GM18520 (cell line): ENCODE results near the gene SRSF1.
A peak's percentile ranks its signal among the peaks of the same experiment; 100 is the strongest.
"Not testable (repeated sequence)": the region's sequence is repeated elsewhere in the genome, so short reads cannot be mapped to it uniquely, and the experiment has no call there.

ENCODE experiments used
- ATAC-seq: cut with Tn5 transposase; IDR thresholded peaks from one replicate; pipeline ENCODE4 v1.9.1; 2021; ENCODE audit not compliant: unreplicated experiment

SRSF1 gene

GRCh38 chr17:57993471-57994365, 13.3 kb downstream of the SRSF1 start:
- ATAC-seq = no peak

DNA sequence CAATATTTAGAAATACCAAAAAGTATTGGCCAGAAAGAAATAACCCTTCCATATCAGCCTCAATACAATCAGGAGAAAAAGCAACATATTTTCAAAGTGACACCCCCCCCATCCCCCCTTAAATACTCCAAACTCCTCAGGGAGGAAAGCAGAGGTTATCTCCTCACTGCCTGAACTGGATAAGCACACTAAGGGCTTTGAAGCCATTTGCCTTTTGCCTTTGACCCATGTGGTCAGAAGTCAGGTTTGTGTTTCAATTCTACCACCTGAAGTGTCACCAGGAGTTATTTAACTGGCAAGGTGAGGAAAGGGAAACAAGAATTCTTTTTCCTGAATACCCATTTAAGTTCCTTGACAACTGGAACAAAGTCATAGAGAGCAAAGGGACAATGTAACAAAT, 15.5 kb downstream of the SRSF1 start:
- ATAC-seq = no peak

GRCh38 chr17:57990037-57990436, 17.0 kb downstream of the SRSF1 start:
- ATAC-seq = no peak

- peak; percentile 44 for ATAC-seq
These were observed 18.5 kb downstream of the SRSF1 start for GRCh38 chr17:57988301-57989250.

DNA sequence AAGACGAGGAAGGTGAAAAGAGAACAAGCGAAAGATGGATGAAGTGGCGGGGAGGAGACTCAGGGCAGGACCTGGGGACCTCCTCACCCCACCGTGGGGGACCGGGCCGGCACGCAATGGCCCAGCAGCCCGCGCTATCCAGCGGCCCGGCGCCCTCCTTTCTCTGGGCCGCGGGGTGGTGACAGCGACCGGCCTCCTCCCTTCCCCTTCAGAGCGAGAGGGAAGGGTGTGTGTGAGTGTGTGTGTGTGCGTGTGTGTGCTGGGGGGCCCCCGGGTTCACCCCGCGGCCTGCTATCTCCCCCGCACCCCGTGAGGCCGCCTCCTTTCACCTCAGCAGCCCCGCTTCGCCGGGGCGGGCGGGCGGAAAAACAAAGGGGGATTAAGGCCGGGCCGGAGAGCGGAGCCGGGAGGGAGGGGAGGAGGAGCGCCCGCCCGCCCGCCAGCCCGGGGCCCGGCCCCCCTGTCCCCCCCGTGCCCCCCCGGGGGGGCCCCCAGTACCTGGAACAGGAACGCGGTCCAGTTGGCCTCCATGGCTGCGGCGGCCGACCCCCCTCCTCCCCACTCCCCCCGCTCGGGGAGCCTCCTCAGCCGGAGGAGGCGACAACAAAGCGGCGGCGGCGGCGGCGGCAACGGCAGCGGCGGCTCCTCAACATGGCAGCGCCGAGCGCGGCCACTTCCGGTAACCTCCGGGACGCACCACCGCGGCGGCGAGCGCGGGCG, 19.3 kb downstream of the SRSF1 start, which contains the start of gene VEZF1:
VEZF1 (minus strand) TSS at position 674 of the 720 bp plus-strand sequence; CDS start at position 531, 143 bp downstream.
- ATAC-seq = peak; percentile 41

- ATAC-seq = no peak
These were observed 20.0 kb downstream of the SRSF1 start for GRCh38 chr17:57986841-57987580.

DNA sequence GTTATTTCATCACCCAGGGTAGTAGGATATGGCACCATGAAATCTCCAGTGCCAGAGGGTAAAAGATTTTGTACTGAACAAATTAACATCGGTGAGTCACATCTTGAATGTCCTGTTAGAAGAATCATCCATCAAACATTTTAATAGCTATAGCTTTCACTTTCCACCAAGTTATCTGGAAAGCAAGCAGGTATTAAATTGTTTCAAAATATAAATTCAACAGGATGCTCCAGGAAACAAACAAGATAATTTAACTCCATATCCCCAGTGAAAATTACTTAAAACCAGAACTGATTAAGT, 21.4 kb downstream of the SRSF1 start:
- ATAC-seq = no peak

- ATAC-seq = no peak
These were observed 21.9 kb downstream of the SRSF1 start for GRCh38 chr17:57984936-57985674.

DNA sequence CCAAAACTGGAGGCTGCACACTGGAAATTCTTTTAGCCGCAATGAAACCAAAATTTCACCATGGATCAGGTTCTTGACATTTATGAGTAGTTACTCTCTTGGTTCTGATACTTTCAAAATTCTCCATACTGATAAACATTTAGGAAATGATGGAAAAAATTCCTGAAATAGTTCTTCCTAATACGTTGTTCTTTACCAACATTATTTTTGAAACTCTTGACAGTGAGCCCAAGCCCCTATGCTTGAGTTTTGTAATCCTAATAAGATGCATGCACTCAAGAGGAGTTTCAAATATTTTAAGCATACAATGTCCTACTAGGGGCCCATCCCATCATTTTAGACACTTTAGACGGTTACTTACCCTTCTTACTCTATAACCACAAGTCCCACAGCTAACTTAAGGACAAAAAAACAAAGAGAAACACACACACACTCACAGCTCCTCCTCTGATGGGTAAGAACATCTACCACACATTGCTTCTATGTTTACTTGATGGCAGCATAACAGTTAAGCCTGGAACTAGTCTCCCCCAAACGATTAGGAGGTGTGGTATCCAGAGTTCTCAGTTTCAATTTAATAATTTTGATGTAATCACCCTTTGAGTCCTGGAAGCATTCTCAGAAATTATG, 22.7 kb downstream of the SRSF1 start:
- ATAC-seq = no peak

- no peak for ATAC-seq
These were observed 23.6 kb downstream of the SRSF1 start for GRCh38 chr17:57983446-57983845.

DNA sequence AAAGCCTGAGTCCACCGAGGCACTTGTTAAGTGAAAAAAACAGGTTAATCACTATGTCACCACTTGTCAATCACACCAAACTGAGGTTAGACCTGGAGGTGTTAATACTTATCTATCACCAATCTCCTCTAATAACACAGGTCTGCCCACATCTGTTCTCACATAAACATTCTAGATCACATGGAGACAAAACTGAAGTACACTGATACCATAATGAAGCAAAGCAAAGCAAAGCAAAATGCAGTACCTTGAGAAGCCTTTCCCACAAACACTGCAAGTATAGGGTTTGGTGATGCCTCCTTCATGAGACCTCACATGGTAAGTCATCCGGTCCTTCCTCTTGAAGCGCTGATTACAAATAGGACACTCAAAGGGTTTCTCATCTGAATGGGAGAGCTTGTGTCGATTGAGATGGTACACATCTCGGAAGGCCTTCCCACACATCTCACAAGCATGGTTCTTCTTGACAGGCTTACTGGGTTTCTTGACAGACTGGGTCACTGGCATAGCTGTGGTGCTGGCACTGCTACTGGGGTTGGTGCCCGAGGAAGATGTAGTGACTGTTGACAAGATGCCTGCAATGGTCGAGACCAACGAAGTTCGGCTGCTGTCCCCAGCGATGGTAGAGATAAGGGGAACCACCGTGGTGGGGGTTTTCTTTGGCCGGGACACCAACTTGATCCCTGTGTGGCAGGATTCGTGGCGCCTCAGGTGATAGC, 24.4 kb downstream of the SRSF1 start:
- no peak for ATAC-seq

- no peak for ATAC-seq
These were observed 26.5 kb downstream of the SRSF1 start for GRCh38 chr17:57980522-57980921.

- no peak for ATAC-seq
These were observed 28.0 kb downstream of the SRSF1 start for GRCh38 chr17:57979076-57979475.

GRCh38 chr17:57976594-57976993, 30.5 kb downstream of the SRSF1 start:
- ATAC-seq = no peak

DNA sequence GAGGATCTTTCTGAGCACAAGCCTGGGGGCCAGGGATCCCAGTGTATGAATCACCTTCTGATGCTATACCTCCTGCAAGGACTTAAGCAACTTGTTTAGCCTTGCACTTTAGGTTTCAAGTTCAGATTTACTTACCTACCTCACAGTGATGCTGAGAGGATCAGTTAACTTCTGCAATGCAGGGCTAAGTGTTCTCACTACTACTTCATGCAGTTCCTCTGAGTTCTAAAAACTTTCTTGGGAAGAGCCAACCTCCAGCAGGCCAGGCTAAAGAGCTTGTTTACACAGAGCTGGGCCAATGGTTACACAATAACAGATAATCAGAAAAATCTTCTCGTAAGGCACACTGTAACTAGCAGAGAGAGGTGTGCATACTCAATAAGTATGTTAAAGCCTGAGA, 32.0 kb downstream of the SRSF1 start:
- ATAC-seq = no peak

GRCh38 chr17:57974053-57974824, 32.8 kb downstream of the SRSF1 start:
- not testable (repeated sequence) for ATAC-seq

GRCh38 chr17:57972151-57972550, 34.9 kb downstream of the SRSF1 start:
- no peak for ATAC-seq

GRCh38 chr17:57971572-57971971, 35.5 kb downstream of the SRSF1 start:
- ATAC-seq = no peak
